ENCODE measurements around the gene DDX42.

- no peak for TF ChIP-seq POLR2AphosphoS5 (IDR thresholded peaks at IDR 0.05)
- TF ChIP-seq, protein P1, sequence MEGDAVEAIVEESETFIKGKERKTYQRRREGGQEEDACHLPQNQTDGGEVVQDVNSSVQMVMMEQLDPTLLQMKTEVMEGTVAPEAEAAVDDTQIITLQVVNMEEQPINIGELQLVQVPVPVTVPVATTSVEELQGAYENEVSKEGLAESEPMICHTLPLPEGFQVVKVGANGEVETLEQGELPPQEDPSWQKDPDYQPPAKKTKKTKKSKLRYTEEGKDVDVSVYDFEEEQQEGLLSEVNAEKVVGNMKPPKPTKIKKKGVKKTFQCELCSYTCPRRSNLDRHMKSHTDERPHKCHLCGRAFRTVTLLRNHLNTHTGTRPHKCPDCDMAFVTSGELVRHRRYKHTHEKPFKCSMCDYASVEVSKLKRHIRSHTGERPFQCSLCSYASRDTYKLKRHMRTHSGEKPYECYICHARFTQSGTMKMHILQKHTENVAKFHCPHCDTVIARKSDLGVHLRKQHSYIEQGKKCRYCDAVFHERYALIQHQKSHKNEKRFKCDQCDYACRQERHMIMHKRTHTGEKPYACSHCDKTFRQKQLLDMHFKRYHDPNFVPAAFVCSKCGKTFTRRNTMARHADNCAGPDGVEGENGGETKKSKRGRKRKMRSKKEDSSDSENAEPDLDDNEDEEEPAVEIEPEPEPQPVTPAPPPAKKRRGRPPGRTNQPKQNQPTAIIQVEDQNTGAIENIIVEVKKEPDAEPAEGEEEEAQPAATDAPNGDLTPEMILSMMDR (IDR thresholded peaks at IDR 0.05) = no peak
These were observed 56.3 kb downstream of the DDX42 start for GRCh38 chr17:63830278-63830677.
